HT1080 (cell line): ENCODE results near the gene TRMT1. TPM values are rescaled to one million over a fixed set of nuclear protein-coding genes. Genes with fewer than 3 reads are reported as not detected.

ENCODE experiments used
- DNase-seq: peaks from one replicate; pipeline ENCODE4 v3.0.0-alpha.2; 2015; ENCODE audit warnings: low read depth
- total RNA-seq: library from RNA; depleted of rRNA; stranded (reverse); fragments of >200 nt; shearing (Covaris generic); gene quantifications from 2 replicates; pipeline ENCODE4 v1.2.3, GENCODE V29; 2014

TRMT1 gene
- total RNA-seq, 1 experiment from 2014 or later = 56.6 TPM

DNA sequence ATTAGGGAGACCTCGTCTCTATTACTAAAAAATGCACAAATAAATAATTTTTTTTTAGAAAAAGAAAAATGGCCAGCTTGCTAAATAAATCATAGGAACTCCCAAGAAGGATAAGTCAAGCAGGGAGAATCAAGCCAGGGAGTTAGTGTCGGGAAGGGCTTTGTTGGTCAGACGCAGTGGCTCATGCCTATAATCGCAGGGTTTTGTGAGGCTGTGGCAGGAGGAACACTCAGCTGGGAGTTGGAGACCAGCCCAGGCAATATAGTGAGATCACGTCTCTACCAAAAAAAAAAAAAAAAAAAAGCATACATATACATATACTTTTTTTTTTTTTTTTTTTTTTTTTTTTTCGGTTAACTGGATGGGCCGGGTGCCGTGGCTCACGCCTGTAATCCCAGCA is 10.5 kb upstream of the TRMT1 start:
- no peak for DNase-seq

DNA sequence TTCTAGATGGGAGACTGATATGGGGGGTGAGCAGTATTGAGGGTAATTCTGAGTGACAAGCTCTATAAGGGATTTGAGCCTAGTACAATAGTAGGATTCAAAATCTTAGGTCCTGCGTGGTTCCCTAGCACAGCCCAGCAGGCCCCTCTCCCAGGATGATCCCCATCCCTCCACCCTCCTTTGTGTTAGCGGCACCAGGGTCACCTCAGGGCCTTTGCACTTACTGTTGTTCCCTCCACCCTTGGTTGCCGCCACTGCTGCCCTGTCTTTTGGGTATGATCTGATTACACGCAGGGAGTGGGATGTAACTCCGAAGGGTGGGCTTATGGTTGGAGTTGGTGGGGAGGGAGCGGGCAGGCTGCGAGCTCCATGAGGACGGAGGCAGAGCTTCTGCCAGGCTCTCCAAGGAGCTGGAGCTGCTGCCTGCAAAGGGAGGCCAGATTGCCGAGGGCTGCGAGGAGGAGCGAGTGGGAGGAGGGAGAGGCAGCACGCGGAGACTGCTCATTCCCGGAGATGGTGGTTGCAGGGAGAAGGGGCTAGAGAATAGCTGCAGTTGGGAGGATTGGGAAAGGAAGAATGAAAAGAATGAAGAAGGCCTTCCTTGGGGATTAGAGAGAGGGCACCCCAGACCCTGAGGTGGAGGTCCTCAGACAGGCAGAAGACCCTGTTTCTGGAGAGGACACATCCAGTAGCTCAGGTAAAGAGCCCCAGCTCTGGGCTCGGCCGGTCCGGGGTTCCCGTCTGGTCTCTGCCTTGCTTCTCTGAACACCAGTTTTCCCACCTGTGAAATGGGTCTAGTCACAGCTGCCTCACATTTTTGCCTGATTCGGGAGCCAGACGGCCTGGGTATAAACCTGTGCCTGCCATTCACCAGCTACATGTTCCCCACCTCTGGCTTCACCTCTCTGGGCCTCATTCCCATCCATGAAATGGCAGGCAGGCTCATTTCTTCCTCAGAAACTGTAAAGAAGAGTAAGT is 6.7 kb upstream of the TRMT1 start:
- no peak for DNase-seq

DNA sequence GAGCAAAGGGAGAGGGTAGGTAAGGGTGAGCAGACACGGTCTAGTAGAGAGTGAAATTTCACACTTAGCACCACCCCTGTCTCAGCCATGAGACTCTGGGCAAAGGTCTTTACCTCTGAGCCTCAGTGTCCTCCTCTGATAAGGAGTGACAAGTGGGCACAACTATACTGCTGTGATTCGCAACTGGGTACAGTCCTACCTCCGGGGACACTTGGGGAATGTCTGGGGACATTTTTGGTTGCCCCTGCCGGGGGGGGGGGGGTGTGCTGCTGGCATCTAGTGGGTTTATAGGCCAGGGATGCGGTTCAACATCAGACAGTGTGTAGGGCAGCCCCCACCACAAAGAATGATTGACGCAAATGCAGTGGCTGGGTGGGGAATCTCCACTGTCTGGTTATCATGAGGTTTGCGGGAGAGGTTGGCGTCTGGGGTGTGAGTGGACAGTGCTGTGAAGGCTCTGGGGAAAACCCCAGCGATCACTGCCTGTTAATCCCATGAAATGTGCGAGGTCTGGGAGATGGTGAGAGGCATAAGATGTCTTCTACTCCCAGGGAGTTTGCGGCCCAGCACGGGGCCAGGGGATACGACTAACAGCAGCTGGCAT is 5.8 kb upstream of the TRMT1 start:
- no peak for DNase-seq

DNA sequence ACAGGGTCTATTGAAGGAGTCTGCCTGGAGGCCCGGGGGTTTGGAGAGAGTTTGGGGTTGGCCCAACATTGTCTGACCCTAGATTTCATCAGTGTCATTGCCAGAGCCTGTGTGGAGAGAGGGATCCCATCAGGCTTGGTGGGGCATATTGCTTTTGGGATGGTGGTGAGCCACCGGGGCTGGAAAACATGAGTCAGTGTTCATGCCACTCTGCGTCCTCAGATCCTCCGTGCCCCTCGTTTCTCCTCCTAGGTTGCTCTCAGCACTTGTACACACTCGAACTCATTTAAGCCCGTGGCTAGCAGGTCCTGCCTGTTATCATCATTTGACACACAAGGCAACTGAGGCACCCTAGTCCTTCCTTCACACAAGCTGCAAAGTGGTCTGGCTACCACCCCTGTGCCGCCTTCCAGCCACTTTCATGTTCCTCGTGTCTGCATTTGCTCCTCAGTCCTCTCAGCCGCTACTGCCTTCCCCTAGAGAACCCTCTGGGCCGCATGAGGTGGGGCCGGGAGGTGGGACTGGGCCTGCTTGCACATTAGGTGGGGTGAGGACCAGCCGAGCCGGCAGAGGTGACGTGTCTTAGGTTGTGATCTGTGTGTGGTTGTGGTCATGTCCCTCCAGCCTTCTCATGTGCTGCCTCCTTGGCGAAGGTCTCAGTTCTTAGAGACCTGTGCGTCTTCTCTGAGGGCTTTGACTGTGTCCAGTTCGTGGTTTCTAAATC is 5.2 kb upstream of the TRMT1 start:
- DNase-seq = no peak

DNA sequence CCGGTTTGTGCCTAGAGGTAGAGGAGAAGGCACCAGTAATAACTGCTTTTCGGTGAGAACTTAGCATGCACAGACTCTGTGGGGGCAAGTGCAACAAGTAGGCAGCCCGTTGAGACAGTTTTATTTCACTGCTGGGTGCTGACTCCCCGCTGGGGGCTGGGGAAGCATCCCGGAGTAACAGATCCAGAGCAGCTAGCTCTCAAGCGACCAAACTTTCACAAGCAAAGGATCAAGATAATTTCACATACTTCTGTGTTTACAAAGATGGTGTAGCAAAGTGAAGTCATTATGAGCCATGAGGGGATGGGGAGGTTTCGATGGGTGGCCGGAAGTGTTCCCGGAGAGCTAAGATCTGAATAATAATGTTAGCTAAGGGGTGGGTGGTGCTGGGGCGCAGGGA is 4.3 kb upstream of the TRMT1 start:
- DNase-seq = peak; percentile 36

DNA sequence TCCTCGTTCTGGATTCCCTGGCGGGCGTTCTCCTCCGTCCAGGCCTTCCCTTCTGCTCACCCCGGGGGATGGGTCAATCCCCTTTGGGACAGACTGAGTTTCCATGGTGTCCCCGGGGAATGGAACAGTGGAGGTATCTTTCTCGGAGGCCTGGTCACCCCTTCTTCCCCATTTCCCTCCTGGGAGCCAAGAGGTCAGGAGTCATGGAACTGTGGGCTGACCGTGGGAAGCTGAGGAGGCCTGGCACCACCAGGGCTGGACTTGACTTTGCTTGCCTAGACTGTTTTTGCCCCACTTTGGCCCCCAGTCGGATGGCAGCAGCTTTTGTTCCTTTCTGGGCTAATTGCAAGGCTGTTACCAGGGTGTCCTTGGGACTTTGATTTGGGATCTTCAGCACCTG is 3.5 kb upstream of the TRMT1 start:
- DNase-seq = no peak

DNA sequence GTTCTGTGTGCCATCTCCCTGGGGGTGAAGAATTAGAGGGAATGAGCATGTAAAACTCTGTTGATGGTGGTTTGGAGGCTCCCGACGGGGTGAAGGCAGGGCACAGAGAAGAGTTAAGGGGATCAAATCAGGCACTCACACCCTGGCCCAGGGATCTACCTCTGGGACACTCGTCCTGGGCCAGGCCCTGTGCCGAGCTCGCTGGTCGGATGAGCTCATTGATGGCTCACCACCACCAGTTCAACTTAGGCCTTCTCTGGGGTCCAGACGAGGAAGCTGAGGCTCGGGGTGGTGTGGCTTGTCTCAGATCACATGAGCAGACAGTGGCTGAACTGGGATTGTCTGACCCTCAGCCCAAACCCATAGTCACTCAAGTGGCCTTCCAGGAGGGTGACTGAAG is 3.1 kb upstream of the TRMT1 start:
- DNase-seq = no peak

DNA sequence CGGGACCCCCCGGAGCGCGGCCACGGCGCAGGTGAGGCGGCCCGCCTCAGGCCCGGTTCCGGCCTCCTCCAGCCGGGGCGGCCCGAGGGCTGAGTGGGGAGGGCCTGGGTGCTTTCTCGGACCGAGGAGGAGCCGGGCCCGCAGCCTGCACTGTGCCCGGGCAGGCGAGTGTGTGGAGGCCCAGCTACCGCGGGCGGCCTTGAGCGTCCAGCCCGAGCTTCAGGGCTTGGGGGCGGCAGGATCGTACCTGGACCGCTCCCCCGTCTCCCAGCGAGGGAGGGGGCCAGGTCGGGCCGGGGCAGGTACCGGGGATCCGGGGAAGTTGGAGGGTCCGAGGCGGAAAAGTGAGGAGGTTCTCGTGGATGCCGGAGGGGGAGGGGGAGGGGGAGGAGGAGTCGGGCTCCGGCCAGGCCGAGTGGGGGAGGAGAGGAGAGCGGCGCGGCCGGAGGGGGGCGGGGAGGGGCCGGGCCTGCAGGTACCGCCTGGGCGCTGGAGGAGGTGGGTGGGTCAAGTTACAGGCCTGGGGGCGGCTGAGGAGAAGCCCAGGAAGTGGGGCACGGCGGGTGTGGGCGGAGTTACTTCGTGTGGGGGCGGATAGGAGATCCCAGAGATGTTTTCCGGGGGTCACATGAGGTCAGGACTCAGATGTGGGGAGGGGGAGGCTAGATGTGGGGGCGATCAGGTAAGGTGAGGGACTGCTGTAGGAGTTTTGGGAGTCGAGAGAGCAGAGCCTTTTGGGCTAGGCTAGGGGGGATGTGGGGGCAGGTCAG is 2.1 kb upstream of the TRMT1 start:
- DNase-seq = no peak

DNA sequence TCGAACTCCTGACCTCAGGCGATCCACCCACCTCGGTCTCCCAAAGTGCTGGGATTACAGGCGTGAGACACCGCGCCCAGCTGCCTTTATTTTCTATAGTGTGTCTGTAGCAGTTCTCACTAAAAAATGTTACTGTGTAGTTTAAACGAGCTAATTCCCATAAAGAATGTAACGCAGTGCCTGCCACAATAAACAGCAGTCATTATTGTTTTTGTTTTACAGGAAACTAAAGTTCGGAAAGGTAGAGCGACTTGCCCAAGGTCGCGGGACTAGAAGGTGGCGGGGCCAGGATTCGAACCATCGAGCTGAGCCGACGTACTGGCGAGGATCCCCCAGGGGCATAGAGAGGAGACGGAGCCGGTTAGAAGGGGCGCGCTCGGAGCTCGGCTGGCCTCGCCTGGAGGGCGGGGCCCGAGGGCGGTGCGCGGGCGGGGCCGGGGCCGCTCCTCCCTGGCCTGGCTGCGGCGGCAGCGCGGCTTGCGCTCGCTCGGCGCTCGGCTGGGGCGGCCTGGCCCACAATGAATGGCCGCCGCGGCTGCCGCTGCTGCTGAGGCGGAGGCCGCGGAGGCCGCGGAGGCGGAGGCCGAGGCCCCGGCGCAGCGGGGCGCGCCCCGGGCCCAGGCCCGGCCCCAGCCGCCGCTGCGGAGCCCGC is 1.4 kb upstream of the TRMT1 start, which contains the start of gene NACC1:
Gene NACC1 (plus strand): TSS at position 493 of the 652 bp plus-strand sequence. CDS start 16,944 bp downstream, outside the sequence.
- peak; percentile 84 for DNase-seq

DNA sequence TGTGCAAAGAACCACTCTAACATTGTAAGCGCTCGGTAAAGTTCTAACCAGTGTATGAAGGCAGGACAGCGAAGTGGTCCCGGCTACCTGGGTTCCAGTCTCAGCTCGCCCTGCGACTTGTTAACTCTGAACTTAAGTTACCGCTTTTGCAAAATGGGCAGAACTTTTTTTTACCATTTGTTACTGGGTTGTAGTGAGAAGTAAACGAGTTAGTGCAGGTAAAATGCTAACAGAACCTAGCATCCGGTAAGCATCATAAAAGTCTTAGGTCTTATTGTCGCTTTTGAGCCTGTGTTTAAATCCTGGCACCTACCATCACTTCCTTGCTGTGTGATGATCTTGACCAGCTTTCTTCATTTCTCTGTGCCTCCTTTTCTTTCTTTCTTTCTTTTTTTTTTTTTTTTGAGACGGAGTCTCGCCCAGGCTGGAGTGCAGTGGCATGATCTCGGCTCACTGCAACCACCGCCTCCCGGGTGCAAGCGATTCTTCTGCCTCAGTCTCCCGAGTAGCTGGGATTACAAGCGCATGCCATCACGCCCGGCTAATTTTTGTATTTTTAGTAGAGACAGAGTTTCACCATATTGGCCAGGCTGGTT is 734 bp upstream of the TRMT1 start:
- DNase-seq = no peak

DNA sequence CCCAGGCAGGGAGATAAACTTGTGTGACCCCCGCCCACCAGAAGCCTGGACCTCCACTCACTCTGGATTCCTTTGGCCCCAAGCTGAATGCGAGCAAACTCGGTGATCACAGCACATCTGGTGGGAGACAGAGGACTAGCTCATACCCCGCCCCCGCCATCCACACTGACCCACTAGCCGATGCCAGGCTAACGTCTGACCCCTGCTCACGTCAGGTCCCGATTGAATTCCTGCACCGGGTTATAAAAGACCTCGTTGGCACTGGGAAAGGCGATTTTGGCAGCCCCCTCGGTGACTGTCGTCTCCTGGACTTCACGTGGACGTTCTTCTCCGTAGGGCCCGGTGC is 631 bp downstream of the TRMT1 start:
- DNase-seq = no peak

DNA sequence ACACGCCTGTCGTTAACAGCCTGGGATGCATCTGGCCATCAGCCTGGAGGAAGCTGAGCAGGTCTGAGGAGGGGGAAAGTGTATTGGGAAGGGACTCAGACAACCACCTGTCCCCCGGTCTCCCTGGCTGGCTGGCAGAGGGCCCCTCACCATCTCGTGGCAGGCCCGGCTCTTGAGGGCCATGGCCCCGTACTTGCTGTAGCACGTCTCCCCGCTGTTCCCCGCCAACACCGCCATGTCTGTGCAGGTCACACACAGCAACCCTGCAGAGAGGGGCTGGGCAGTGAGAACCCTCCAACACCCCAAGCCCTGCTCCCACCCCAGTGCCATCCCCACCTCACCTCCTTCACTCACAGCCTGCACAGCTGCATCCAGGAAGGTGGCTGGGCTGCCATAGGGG is 4.0 kb downstream of the TRMT1 start:
- DNase-seq = no peak

DNA sequence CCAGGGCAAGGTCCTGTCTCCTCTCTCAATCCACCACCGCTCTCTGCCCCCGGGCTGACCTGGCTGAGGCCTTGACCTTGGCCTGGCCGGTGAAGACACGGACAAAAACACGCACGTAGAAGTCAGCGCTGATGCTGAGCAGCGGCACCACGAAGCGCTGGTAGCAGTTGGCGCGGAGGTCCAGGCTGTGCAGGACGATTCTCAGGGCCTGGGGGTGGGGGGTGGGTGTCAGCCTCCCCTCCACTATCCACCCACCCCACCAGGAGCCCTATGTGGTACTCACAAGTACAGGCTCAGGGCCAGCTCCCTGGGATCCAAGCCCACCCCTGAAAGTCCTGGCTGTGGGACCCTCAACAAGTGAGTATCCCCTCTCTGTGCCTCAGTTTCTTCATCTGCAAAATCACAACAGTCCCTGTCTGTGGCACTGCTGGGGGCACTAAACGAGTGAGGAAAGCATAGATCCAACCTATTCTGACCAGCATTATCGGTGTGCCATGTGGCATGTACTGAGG is 6.4 kb downstream of the TRMT1 start:
- no peak for DNase-seq

DNA sequence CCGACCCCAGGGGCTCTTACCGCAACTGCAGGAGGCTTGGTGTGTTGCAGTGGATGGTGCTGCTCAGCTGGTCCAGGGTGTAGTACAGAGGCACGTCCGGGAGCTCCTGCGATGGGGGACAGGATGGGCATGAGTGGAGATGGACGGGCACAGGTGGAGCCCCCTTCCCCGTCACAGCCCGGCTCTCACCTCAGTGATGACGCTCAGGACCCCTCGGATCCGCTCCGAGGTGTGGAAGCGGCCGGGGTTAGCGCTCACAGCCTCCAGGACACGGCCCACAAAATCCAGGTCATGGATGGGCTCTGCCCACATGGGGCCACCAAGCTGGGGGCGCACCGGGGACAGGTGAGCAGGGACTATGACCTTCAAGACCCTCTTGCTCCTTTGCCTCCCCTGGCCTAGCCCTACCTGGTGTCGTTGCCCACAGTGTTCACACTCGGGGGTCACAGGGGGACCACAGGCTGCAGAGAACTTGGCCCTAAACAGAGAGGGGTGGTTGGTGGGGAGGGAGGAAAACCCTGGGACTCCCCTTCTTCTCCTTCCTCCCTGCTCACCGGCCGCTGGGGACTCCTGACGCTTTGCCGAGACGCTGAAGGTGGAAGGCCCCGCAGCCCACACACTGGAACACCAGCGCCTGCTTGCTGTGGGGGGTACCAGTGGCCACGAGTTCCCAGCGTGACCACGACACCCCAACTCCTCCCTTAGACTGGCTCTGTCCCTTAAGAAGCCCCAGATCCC is 7.0 kb downstream of the TRMT1 start:
- no peak for DNase-seq

DNA sequence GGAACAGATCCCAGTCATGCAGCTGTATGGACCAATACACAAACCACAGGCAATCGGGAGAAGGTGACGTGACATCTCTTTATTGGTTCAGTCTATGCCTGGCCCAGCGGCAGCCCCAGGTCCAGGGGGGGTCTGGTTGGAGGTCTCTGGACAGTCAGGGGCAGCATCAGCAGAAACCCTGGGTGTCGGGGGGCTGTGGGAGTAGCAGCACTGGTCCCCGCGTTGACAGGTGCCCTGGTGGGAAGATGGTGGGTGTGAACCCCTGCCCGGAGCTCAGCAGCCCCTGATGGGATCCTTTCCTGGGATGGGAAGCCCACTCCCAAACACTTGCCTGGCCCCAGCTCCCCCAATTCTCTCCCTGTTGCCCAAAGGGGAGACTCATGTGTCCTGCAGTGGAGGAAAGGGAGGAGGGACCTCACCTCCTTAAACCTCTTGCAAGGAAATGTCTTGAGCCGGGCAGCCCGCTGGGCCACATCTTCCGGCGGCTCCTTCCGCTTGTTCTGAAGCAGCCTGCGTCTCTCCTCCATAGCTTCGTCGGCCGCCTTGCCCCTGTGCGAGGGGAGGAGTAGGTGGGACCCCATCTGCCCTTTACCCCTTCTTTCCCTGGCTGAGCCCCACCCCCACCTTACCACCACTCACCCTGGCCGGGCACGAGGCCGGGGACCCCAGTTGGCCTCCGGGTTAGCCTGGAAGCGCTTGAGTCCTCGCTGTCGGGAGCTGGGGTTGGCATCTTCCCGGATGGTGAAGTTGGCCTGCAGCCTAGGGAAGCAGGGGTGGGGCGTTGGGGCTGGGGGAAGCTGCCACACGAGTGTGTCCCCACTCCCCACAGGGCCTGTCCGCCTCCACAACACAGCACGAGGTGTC is 11.5 kb downstream of the TRMT1 start:
- DNase-seq = no peak

DNA sequence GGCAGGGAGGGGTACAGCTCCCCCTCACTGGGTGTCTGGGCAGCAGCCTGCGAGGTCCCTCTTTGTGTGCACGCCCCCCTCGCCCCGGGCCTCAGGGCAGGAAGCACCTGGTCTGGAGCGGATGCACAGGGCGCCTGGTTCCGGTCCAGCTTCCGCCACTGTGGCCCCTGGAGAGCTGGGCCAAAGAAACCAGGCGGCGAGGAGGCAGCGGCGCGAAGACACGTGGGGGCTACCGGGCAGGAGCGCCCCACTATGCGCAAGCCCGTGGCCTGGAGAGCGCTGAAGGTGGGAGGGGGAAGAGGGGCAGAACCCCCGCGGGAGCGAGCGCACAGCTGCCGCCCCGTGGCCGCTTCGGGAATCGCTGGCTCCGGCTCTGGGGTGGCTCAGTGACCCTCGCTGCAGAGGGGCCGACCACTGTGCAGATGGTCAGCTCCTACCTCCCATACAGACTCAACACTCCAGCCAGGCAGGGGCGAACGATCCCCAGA is 12.1 kb downstream of the TRMT1 start:
- DNase-seq = no peak

DNA sequence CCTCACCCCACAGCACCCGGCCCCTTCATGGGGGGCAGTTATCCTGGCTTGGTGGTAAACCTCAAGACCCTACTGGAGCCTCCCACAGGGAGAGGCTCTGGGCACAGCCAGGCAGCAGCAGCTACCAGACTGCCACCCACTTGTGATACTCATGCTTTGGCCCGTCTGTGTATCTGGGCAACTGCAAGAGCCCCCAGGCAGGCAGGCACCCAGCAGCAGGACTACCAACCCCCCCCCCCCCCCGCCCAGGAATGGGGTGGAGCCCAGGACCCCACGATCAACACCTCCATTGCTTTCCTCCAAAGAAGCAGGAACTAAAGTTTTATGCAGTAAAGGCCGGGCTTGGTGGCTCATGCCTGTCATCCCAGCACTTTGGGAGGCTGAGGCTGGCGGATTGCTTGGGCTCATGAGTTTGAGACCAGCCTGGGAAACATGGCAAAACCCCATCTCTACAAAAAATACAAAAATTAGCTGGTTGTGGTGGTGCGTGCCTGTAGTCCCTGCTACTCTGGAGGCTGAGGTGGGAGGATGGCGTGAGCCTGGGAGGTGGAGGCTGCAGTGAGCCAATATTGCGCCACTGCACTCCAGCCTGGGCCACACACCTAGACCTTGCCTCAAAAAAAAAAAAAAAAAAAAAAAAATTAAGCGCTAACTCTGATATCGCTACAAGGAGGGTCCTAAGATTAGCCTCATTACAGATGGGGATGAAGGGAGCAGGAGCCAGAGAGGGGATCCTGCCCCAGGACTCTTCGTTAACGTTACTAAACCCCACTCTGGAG is 12.8 kb downstream of the TRMT1 start:
- no peak for DNase-seq
